OCI-LY7 (cell line): Measurements from ENCODE around the gene SMAD5. TPM values are rescaled to one million over a fixed set of nuclear protein-coding genes. Genes with fewer than 3 reads are reported as not detected.

Experiments used
- BruUV-seq: library from RNA; stranded (reverse); fragments of 400-500 nt; replicated peaks from 2 replicates; lab custom pipeline; 2021; lab: Mats Ljungman, UMichigan
- CTCF ChIA-PET: fragments of 300-600 bp; sonication (Branson Sonifier 250); formaldehyde crosslinking; loops from one replicate; lab custom pipeline; 2022; ENCODE audit warnings: antibody characterized with exemption; ENCODE audit not compliant: unreplicated experiment; lab: Charles Lee
- POLR2A ChIA-PET: fragments of 300-600 bp; sonication (Branson Sonifier 250); formaldehyde crosslinking; loops from one replicate; lab custom pipeline; 2022; ENCODE audit warnings: antibody characterized with exemption; lab: Charles Lee
- DNase-seq: peaks from one replicate; pipeline ENCODE4 v3.0.0-alpha.2; 2015; ENCODE audit warnings: low spot score
- H2AFZ ChIP-seq: fragments of 200-600 bp; sonication (generic), shearing (Covaris generic); 2 replicates; pipeline ENCODE4 v1.6.1; 2014; ENCODE audit warnings: mild to moderate bottlenecking, antibody characterized with exemption, low read length, moderate library complexity
- H3K27ac ChIP-seq: fragments of 200-600 bp; sonication (generic); 2 replicates; pipeline ENCODE4 v1.5.1; 2014; ENCODE audit warnings: mixed run types, low read depth, mild to moderate bottlenecking, moderate library complexity, low read length, inconsistent platforms; ENCODE audit not compliant: poor library complexity, severe bottlenecking
- H3K36me3 ChIP-seq: fragments of 200-600 bp; sonication (generic); 2 replicates; pipeline ENCODE4 v1.6.1; 2014; ENCODE audit warnings: mild to moderate bottlenecking, antibody characterized with exemption, low read length, moderate library complexity, mixed read lengths; ENCODE audit not compliant: insufficient read depth
- H3K4me1 ChIP-seq: fragments of 200-600 bp; sonication (generic); 2 replicates; pipeline ENCODE4 v1.5.1; 2014; ENCODE audit warnings: mild to moderate bottlenecking, low read length; ENCODE audit not compliant: insufficient read depth, poor library complexity, severe bottlenecking
- H3K4me2 ChIP-seq: fragments of 200-600 bp; sonication (generic); 2 replicates; pipeline ENCODE4 v1.6.1; 2014; ENCODE audit warnings: mild to moderate bottlenecking, low read length
- H3K4me3 ChIP-seq: fragments of 200-600 bp; sonication (generic); 2 replicates; pipeline ENCODE4 v1.5.1; 2014; ENCODE audit warnings: mild to moderate bottlenecking, low read depth, low read length; ENCODE audit not compliant: poor library complexity, severe bottlenecking
- H3K79me2 ChIP-seq: fragments of 200-600 bp; sonication (generic); 2 replicates; pipeline ENCODE4 v1.6.1; 2016; ENCODE audit warnings: low read depth, mild to moderate bottlenecking, low read length, moderate library complexity, mixed read lengths; ENCODE audit not compliant: insufficient read depth
- H3K9me2 ChIP-seq: fragments of 200-600 bp; sonication (generic); 2 replicates; pipeline ENCODE4 v1.6.1; 2016; ENCODE audit warnings: mild to moderate bottlenecking, low read length, mixed read lengths; ENCODE audit not compliant: insufficient read depth
- H3K9me3 ChIP-seq: fragments of 200-600 bp; sonication (generic); 2 replicates; pipeline ENCODE4 v1.6.1; 2014; ENCODE audit warnings: mild to moderate bottlenecking, mixed run types, low read length, mixed read lengths
- H4K20me1 ChIP-seq: fragments of 200-600 bp; sonication (generic); 2 replicates; pipeline ENCODE4 v1.6.1; 2014; ENCODE audit warnings: mild to moderate bottlenecking, antibody characterized with exemption, low read length, moderate library complexity, mixed read lengths; ENCODE audit not compliant: insufficient read depth
- EZH2phosphoT487 ChIP-seq: fragments of 200-600 bp; sonication (generic); IDR thresholded peaks from 2 replicates; pipeline ENCODE4 v1.6.1; 2018; ENCODE audit warnings: low read depth, borderline replicate concordance, mild to moderate bottlenecking, mixed run types, antibody characterized with exemption, low read length, moderate library complexity, mixed read lengths
- intact Hi-C: fragments of 100-400 bp; cut with micrococcal nuclease; formaldehyde crosslinking; loops from one replicate; pipeline ENCODE4 v1.10.0; 2022; ENCODE audit not compliant: unreplicated experiment
- total RNA-seq, 2 experiments: library from RNA; depleted of rRNA in 1 of 2; stranded (reverse); fragments of >200 nt in 1 of 2; shearing (Covaris generic) in 1 of 2; gene quantifications; 2 replicates each; pipeline ENCODE4 v1.2.3, GENCODE V29; 2014 to 2022
- TF ChIP-seq, protein P1 (sequence below): fragments of 200-600 bp; sonication (generic); conservative IDR thresholded peaks from 2 replicates; pipeline ENCODE4 v1.5.1; 2014; ENCODE audit warnings: mild to moderate bottlenecking, antibody characterized with exemption, low read length, moderate library complexity, mixed read lengths

SMAD5 gene
- total RNA-seq, 2 experiments from 2014 or later, result 32.9 to 94.5 TPM

DNA sequence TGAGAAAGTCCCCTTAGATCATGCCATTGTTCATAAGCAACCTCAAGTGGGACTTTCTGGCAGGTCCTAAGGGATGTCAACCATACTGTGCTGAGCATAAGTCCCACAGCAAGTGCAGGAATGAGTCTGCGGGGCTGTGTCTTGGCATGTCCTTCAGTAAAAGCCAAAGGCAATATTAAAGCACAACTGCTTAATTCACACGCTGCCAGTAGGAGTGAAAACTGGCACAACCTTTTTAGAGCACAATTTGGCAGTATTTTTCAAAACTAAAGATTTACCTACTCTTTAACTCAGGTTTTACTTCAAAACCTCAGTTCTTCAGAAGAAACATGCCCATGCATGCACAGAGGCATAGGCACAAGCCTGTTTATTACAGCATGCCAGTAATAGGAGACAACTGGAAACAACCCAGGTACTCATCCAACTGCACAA is 24.4 kb upstream of the SMAD5 start:
- Histone ChIP-seq H3K79me2 (no peaks in the 10 kb centered on the region), H2AFZ (no peak overlapping the region), H4K20me1 (no peaks in the 10 kb centered on the region), H3K4me3 (no peak overlapping the region), H3K4me2 (no peak overlapping the region), H3K27ac (no peak overlapping the region), H3K9me2 (no peaks in the 10 kb centered on the region), H3K9me3 (no peaks in the 10 kb centered on the region), H3K4me1 (peaks cover 19% of the 10 kb centered on the region), H3K36me3 (no peaks in the 10 kb centered on the region)
- no TSS peak for BruUV-seq
- CTCF ChIA-PET, result no interaction called here
- POLR2A ChIA-PET, result interaction anchor here (0.5 to 1.3 kb wide), 3 partner anchors 9 to 57 kb away, joined by 3 to 4 read pairs (median 3); no protein-coding TSS in a partner anchor
- DNase-seq, result no peak
- TF ChIP-seq, protein P1, sequence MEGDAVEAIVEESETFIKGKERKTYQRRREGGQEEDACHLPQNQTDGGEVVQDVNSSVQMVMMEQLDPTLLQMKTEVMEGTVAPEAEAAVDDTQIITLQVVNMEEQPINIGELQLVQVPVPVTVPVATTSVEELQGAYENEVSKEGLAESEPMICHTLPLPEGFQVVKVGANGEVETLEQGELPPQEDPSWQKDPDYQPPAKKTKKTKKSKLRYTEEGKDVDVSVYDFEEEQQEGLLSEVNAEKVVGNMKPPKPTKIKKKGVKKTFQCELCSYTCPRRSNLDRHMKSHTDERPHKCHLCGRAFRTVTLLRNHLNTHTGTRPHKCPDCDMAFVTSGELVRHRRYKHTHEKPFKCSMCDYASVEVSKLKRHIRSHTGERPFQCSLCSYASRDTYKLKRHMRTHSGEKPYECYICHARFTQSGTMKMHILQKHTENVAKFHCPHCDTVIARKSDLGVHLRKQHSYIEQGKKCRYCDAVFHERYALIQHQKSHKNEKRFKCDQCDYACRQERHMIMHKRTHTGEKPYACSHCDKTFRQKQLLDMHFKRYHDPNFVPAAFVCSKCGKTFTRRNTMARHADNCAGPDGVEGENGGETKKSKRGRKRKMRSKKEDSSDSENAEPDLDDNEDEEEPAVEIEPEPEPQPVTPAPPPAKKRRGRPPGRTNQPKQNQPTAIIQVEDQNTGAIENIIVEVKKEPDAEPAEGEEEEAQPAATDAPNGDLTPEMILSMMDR, result no peak
- TF ChIP-seq EZH2phosphoT487, result no peak
- intact Hi-C loops, result no loop called here

DNA sequence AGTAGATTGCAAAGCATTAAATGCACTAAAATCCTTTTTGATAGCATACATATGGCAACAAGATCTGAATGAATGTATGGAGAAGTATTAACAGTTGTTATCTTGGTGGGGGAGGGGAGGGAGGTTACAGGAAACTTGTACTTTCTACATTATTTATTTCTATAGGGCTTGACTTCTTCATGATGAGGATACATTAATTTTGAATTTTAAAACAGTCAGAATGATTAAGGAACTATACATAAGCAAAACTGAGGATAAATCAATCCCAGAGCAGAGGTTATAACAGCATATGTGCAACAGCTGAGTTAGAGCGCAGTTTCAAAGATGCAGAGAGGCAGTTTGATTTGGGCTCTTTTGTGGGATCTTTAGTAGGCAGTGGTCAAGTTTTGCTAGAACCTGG is 23.9 kb upstream of the SMAD5 start:
- Histone ChIP-seq H2AFZ (no peak overlapping the region), H3K4me2 (no peak overlapping the region), H4K20me1 (no peaks in the 10 kb centered on the region), H3K9me2 (no peaks in the 10 kb centered on the region), H3K4me1 (peaks cover 19% of the 10 kb centered on the region), H3K36me3 (no peaks in the 10 kb centered on the region), H3K4me3 (no peak overlapping the region), H3K79me2 (no peaks in the 10 kb centered on the region), H3K27ac (no peak overlapping the region), H3K9me3 (no peaks in the 10 kb centered on the region)
- ChIA-PET CTCF (no interaction called here), POLR2A (interaction anchor here (0.9 to 1.3 kb wide), 3 partner anchors 10 to 32 kb away, joined by 3 to 4 read pairs (median 3); no protein-coding TSS in a partner anchor)
- no peak for DNase-seq
- BruUV-seq, result no TSS peak
- TF ChIP-seq EZH2phosphoT487, result no peak
- TF ChIP-seq, protein P1, result no peak
- intact Hi-C loops, result no loop called here

DNA sequence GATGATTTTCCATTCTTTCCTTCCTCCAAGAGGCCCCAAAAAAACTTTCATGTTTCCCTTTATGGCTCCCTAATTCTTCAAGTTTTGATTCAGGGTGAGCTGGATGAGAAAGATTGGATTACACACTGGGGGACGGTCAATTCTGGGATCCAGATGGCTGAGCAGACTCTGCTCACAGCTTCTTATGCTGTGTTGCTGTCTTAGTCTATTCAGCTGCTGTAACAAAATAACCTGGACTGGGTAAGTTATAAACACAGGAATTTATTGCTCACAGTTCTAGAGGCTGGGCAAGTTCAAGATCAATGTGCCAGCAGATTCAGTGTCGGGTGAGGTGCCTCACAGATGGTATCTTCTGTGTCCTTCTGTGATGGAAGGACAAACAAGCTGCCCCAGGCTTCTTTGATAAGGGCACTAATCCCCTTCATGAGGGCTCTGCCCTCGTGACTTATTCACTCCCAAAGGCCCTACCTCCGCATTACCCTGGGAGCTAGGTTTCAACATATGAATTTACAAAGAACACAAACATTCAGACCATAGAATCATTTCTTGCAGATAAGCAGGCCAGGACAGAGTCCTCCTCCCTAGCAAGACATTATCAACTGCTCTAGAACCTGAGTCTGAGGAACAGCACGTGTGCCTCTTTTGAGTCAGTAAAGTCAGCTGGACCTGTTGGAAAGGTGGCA is 23.1 kb upstream of the SMAD5 start:
- H3K9me3 ChIP-seq, result no peaks in the 10 kb centered on the region
- CTCF ChIA-PET, result interaction anchor here (1.1 kb wide), 1 partner anchor 9 kb away, joined by 3 read pairs; no protein-coding TSS in a partner anchor

More for the DNA sequence above, 23.1 kb upstream of the SMAD5 start:
- peaks cover 13% of the 10 kb centered on the region for H3K4me1 ChIP-seq
- intact Hi-C loops, result no loop called here
- POLR2A ChIA-PET, result interaction anchor here (0.9 to 2.5 kb wide), 5 partner anchors 16 to 103 kb away, joined by 3 to 9 read pairs (median 4); partner anchors contain the start of gene SMAD5
- TF ChIP-seq, protein P1, result no peak
- no peak for TF ChIP-seq EZH2phosphoT487
- H2AFZ ChIP-seq, result no peak overlapping the region
- H3K36me3 ChIP-seq, result no peaks in the 10 kb centered on the region
- no peaks in the 10 kb centered on the region for H3K9me2 ChIP-seq
- no peaks in the 10 kb centered on the region for H4K20me1 ChIP-seq
- no peak overlapping the region for H3K4me2 ChIP-seq
- BruUV-seq, result no TSS peak
- no peaks in the 10 kb centered on the region for H3K79me2 ChIP-seq
- no peak overlapping the region for H3K27ac ChIP-seq
- H3K4me3 ChIP-seq, result no peak overlapping the region
- no peak for DNase-seq
